Stomach (tissue), 4 donors: ENCODE measurements around the gene PRDM16.

ENCODE experiments used
- CTCF ChIP-seq, 7 experiments: fragments of 450-650 bp in 4 of 7; fragments of 200-600 bp in 3 of 7; sonication (generic) in 3 of 7; IDR thresholded peaks; one replicate each; pipeline ENCODE4 v1.5.1; 2016 to 2019; ENCODE audit warnings: antibody characterized with exemption in 7 of 7, control low read depth in 2 of 7, mild to moderate bottlenecking in 1 of 7
- EP300 ChIP-seq: sonication (generic); formaldehyde crosslinking; IDR thresholded peaks from one replicate; pipeline ENCODE4 v1.6.1; 2017; ENCODE audit warnings: antibody characterized with exemption
- POLR2A ChIP-seq, 4 donors: fragments of 450-650 bp; IDR thresholded peaks; one replicate each; pipeline ENCODE4 v1.6.1; 2016; ENCODE audit warnings: antibody characterized with exemption in 4 of 4, control low read depth in 2 of 4, mild to moderate bottlenecking in 1 of 4, moderate library complexity in 1 of 4
- POLR2AphosphoS5 ChIP-seq, 3 donors: sonication (generic); formaldehyde crosslinking; IDR thresholded peaks; one replicate each; pipeline ENCODE4 v1.6.1; 2016; ENCODE audit warnings: antibody characterized with exemption in 3 of 3

GRCh38 chr1:3140437-3140836, 71.4 kb downstream of the PRDM16 start:
- no peak for TF ChIP-seq CTCF (IDR thresholded peaks at IDR 0.05)
- no peak for TF ChIP-seq EP300
- no peak for TF ChIP-seq POLR2A (IDR thresholded peaks at IDR 0.05)
- no peak for TF ChIP-seq POLR2AphosphoS5 (IDR thresholded peaks at IDR 0.05)
